AG08396 (cell line): ENCODE data around the gene OBSL1.

Experiments
- DNase-seq: peaks from one replicate; pipeline ENCODE4 v3.0.0; 2012; ENCODE audit warnings: low spot score, mixed read lengths

The OBSL1 gene

GRCh38 chr2:219512524-219513216 is 58.7 kb downstream of the OBSL1 start:
- no peak for DNase-seq

- DNase-seq = no peak
These were observed 59.6 kb downstream of the OBSL1 start for GRCh38 chr2:219511547-219512325.

DNA sequence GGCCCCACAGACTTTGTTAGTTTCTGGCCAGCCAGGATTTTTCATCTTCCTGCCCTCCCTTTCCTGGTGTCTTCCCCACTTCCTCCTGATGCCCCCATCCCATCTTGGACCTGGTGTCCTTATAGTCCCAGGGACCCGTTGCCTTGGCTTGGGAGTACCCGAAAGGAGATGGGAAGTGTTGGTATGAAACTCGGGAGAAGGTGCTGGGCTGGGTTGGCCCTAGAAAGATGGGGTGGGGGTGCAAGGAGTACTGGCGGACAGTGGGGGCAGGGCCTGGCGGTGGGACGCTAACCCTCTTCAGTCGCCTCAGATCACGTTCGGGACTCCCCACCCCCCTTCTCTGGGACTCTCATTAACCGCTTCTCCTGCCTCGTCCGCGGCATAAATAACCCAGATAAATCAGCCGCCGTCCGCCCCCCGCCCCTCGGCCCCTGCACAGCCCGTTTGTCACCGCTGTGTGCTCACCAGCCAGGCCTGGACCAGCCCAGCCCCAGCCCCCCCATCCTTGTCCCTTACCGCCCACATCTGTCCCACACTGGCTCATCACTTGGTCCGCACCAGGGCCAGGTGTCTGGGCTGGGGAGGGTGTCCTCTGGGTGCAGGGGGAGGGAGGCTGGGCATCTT is 60.7 kb downstream of the OBSL1 start:
- no peak for DNase-seq

GRCh38 chr2:219509780-219510511 is 61.4 kb downstream of the OBSL1 start:
- peak; percentile 75 for DNase-seq

- DNase-seq = no peak
These were observed 62.2 kb downstream of the OBSL1 start for GRCh38 chr2:219508971-219509779.

- no peak for DNase-seq
These were observed 63.0 kb downstream of the OBSL1 start for GRCh38 chr2:219508444-219508734.

GRCh38 chr2:219507581-219508443 is 63.5 kb downstream of the OBSL1 start:
- DNase-seq = no peak

- DNase-seq = no peak
These were observed 64.4 kb downstream of the OBSL1 start for GRCh38 chr2:219506802-219507526.

DNA sequence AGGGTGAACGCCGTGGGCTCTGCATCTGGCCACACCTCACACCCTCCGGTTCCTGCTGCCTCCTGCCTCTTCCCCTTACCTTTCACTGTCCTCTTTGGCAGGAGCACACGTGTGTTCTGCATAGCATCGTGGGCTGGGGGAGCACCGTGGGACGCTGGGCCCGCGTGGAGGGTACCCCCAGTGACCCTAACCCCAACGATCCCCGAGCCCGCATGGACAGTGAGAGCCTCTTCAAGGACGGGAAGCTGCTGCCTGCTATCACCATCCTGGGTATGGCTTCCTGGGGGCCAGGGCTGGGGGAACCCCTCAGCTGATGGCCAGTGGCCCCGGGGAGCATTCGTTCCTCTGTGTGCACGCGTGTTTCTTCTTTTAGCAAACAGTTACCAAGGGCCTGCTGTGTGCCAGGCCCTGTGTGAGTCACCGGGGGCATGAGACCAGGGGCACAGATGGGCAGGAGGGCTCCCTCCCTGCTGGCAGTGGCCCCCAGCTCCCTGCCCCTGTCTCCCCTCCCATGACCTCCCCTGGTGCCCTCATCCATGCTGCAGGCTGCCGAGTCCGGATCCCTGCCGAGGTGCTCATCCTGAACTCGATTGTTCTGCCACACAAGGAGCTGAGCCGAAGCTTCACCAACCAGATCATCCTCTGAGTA is 65.1 kb downstream of the OBSL1 start:
- no peak for DNase-seq

- DNase-seq = no peak
These were observed 65.8 kb downstream of the OBSL1 start for GRCh38 chr2:219505585-219505984.

GRCh38 chr2:219502618-219503017 is 68.7 kb downstream of the OBSL1 start:
- no peak for DNase-seq

DNA sequence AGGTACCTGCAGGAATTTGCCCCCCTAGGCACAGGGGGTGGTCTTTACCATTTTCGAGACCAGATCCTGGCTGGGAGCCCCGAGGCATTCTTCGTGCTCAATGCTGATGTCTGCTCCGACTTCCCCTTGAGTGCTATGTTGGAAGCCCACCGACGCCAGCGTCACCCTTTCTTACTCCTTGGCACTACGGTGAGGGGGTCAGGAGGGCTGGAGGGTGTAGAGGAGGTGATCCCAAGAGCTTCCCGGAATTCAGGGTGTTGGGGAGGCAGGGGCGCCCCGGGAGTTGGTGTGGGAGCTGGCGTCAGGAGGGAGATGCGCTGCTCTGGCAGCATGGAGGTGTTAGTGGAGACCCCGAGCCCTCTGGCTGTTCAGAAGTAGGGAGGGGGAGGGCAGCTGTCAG is 69.5 kb downstream of the OBSL1 start:
- DNase-seq = no peak
